IMR-90 (cell line): ENCODE results near the gene PEX16.

Source experiments
- BHLHE40 ChIP-seq: fragments of 150-350 bp; IDR thresholded peaks from 2 replicates; pipeline ENCODE4 v1.6.1; 2016; ENCODE audit warnings: mild to moderate bottlenecking, low read depth, low read length
- CEBPB ChIP-seq: IDR thresholded peaks from 2 replicates; pipeline ENCODE4 v1.6.1; 2012; ENCODE audit warnings: low read depth, low read length, improper control_type of control experiment
- MAFK ChIP-seq: IDR thresholded peaks from 2 replicates; pipeline ENCODE4 v1.6.1; 2012; ENCODE audit warnings: low read depth, low read length, improper control_type of control experiment
- MXI1 ChIP-seq: IDR thresholded peaks from 2 replicates; pipeline ENCODE4 v1.6.1; 2012; ENCODE audit warnings: low read depth, mild to moderate bottlenecking, low read length, moderate library complexity, borderline replicate concordance
- POLR2A ChIP-seq: IDR thresholded peaks from 2 replicates; pipeline ENCODE4 v1.6.1; 2012; ENCODE audit warnings: mild to moderate bottlenecking, low read depth, low read length
- RFX5 ChIP-seq: IDR thresholded peaks from 2 replicates; pipeline ENCODE4 v1.8.0; 2012; ENCODE audit warnings: low read depth, mild to moderate bottlenecking, low read length, moderate library complexity
- SMC3 ChIP-seq: fragments of 150-350 bp; IDR thresholded peaks from 2 replicates; pipeline ENCODE4 v1.6.1; 2016; ENCODE audit warnings: low read depth, mild to moderate bottlenecking, antibody characterized with exemption, low read length, moderate library complexity
- TF ChIP-seq, protein P1 (sequence below): conservative IDR thresholded peaks from 2 replicates; pipeline ENCODE4 v1.5.1; 2012; ENCODE audit warnings: mild to moderate bottlenecking, low read depth, low read length, improper control_type of control experiment
- TF ChIP-seq, protein P2 (sequence below): fragments of 150-350 bp; IDR thresholded peaks from 2 replicates; pipeline ENCODE4 v1.6.1; 2017; ENCODE audit warnings: mild to moderate bottlenecking, antibody characterized with exemption, low read length, low read depth

DNA sequence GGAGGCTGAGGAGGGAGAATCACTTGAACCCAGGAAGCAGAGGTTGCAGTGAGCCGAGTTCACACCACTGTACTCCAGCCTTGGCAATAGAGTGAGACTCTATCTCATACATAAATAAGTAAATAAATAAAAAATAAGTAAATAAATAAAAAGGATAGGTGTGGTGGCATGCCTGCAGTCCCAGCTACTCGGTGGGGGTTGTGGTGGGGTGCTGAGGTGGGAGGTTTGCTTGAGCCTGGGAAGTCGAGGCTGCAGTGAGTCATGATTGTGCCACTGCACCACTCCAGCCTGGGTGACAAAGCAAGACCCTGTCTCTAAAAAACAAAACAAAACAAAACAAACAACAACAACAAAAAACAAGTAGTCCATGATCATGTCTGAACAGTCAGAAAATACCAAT is 7.9 kb upstream of the PEX16 start:
- no peak for TF ChIP-seq POLR2A
- TF ChIP-seq, protein P1, sequence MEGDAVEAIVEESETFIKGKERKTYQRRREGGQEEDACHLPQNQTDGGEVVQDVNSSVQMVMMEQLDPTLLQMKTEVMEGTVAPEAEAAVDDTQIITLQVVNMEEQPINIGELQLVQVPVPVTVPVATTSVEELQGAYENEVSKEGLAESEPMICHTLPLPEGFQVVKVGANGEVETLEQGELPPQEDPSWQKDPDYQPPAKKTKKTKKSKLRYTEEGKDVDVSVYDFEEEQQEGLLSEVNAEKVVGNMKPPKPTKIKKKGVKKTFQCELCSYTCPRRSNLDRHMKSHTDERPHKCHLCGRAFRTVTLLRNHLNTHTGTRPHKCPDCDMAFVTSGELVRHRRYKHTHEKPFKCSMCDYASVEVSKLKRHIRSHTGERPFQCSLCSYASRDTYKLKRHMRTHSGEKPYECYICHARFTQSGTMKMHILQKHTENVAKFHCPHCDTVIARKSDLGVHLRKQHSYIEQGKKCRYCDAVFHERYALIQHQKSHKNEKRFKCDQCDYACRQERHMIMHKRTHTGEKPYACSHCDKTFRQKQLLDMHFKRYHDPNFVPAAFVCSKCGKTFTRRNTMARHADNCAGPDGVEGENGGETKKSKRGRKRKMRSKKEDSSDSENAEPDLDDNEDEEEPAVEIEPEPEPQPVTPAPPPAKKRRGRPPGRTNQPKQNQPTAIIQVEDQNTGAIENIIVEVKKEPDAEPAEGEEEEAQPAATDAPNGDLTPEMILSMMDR: no peak
- TF ChIP-seq SMC3: no peak
- TF ChIP-seq, protein P2, sequence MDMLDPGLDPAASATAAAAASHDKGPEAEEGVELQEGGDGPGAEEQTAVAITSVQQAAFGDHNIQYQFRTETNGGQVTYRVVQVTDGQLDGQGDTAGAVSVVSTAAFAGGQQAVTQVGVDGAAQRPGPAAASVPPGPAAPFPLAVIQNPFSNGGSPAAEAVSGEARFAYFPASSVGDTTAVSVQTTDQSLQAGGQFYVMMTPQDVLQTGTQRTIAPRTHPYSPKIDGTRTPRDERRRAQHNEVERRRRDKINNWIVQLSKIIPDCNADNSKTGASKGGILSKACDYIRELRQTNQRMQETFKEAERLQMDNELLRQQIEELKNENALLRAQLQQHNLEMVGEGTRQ: no peak
- TF ChIP-seq MAFK: no peak
- no peak for TF ChIP-seq CEBPB
- no peak for TF ChIP-seq RFX5
- TF ChIP-seq BHLHE40: no peak
- no peak for TF ChIP-seq MXI1
